ENCODE results near the gene KIN.

The KIN gene

GRCh38 chr10:7702288-7702812 lies 85.4 kb downstream of the KIN start:
- H3K4me1 Mint-ChIP-seq = peaks cover 15% of the 10 kb centered on the region
- H3K27ac Mint-ChIP-seq = peak overlapping the region in 1 of 3 experiments; percentile 45
- H3K9me3 Mint-ChIP-seq = peaks cover 2% of the 10 kb centered on the region
- no peak for TF ChIP-seq CTCF (IDR thresholded peaks at IDR 0.05; ENCODE audit: unreplicated experiment in 3 of 3)
- no peak overlapping the region for H3K4me3 Mint-ChIP-seq
- H3K27me3 Mint-ChIP-seq (ENCODE audit: low read depth) = peaks cover 3% of the 10 kb centered on the region
- no peaks in the 10 kb centered on the region for H3K36me3 Mint-ChIP-seq (ENCODE audit: low read depth)

GRCh38 chr10:7701158-7701742 lies 86.5 kb downstream of the KIN start:
- Mint-ChIP-seq H3K4me3 (no peak overlapping the region), H3K9me3 (peaks cover 2% of the 10 kb centered on the region), H3K4me1 (peaks cover 15% of the 10 kb centered on the region), H3K36me3 (ENCODE audit: low read depth) (no peaks in the 10 kb centered on the region), H3K27ac (no peak overlapping the region), H3K27me3 (ENCODE audit: low read depth) (peaks cover 3% of the 10 kb centered on the region)
- no peak for TF ChIP-seq CTCF (IDR thresholded peaks at IDR 0.05; ENCODE audit: unreplicated experiment in 3 of 3)
